Subcutaneous adipose tissue (tissue), 4 donors: Measurements from ENCODE around the gene ZSWIM5. TPM values are rescaled to one million over a fixed set of nuclear protein-coding genes. Genes with fewer than 3 reads are reported as not detected.

ENCODE experiments used
- CTCF ChIP-seq: fragments of 450-650 bp; IDR thresholded peaks from one replicate; pipeline ENCODE4 v1.5.1; 2016; ENCODE audit warnings: low read depth, mild to moderate bottlenecking, control low read depth, antibody characterized with exemption, moderate library complexity
- total RNA-seq, 4 donors: library from RNA; depleted of rRNA; stranded (reverse); fragments of >200 nt; gene quantifications; one replicate each; pipeline ENCODE4 v1.1.0, GENCODE V29; 2016

Gene ZSWIM5
- total RNA-seq, 4 donors from 2014 or later: 0.85 to 1.3 (median 1.0) TPM

GRCh38 chr1:45213892-45214291 lies 7.5 kb upstream of the ZSWIM5 start:
- no peak for TF ChIP-seq CTCF

DNA sequence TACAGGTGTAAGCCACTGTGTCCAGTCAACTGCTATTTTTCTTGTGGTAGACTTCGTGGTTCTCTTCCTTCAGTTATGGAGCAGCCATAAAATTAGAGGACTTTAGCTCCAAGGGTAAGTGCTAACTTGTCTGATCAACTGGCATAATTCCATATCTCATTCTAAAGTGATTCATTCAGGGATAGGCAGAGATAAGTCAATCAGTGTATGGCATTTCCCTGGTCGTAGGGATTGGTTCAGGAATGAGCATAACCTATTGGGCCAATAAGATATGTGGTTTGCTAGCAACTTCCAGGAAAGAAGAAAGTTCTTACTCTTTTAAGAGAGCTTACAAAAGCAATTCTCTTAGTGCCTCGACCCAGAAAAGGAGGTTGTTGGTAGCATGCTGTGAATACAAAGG lies 4.7 kb upstream of the ZSWIM5 start:
- no peak for TF ChIP-seq CTCF

DNA sequence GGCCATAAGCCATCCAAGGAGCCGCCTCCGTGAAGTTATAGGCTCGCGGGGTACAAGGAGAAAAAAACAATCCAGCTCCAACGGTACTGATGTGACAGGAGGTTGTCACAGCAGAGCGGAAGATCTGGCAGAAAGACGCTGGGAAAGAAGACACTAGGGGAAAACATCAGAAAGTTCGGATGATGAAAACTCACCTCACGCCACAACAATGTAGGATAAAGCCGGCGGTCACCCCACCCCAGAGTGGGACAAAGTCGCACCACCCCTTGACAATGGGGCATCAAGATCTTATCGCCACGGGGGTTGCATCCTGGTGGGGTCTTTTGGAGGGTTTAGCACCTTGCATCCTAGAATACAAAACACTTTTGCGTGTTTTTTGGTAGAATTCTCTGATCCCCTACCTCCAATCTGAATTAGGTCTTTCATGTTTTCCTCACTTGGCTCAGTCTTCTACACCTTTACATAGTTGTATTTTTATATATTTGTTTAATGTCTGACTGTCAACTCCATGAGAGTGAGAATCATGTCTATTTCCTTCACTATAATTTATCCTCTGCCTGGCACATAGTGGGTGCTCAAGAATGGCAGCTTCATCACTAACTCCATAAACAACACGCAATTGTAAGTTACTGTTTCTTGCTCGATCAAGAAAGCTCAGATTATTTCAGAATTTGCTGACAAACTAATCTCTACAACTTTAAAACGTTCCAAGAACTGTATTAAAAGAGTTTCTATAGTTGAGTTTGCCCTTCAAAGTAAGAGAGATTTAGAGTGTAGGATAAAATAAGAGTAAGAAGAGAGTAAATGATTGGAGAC lies 611 bp upstream of the ZSWIM5 start:
- no peak for TF ChIP-seq CTCF

DNA sequence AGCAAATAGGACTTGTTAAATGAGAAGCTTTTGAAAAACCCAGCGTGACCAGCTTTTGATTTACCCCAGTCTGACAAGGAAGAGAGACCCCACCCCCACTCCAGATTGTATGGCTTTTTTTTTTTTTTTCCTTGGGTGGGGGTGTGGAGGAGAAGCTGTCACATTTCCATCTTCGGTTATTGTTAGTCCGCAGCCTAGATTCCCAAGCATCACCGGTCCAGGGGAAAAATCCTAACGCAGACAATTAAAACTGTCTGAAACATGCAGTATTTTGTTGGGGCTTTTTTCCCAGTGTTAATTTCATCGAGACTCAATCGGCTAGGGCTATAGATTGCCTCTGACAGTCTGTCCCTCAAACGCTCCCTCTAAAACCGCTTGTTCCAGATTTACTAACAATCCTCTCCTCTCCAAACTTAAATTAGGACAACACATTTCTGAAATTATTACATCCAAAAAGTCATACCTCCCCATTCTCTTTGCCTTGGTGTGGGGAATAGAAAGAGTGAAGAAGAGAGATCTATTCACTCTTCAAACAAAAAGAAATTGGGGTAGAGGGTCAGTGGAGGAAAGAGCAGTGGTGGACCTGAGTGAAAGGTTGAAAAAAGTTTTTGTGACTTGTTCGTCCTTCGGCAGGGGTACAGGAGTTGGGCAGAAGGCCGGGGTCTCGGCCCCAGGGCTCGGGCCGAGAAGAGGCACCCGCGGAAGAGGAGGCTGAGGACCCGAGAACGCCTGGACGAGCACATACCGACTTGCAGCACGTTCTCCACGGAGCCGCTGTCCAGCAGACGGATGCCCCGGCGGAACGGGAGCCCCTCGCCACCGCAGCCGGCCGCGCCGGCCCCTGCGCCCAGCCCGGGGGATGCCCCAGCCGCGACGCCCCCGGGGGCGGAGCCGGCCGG lies 1.1 kb downstream of the ZSWIM5 start:
- TF ChIP-seq CTCF: no peak

DNA sequence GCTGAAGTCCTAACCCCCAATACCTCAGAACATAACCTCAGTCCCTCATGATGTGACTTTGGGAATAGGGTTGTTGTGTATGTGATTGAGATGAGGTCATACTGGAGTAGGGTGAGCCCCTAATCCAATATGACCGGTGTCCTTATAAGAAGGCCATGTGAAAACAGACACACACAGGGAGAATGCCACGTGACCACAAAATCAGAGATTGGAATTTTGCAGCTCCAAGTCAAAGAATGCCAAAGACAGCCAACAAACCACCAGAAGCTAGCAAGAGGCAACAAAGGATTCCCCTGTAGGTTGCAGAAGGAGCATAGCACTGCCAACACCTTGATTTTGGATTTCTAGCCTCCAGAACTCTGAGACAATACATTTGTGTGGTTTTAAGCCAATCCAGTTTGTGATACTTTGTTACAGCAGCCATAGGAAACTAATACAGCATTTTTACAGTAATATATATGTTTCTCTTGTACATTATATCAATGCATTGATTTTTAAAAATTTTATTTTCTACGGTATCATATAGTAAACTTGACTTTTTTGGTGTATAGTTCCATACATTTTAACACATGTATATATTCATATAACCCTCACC lies 5.4 kb downstream of the ZSWIM5 start:
- TF ChIP-seq CTCF: no peak

- TF ChIP-seq CTCF: no peak
Measured at GRCh38 chr1:45200435-45200834, 6.0 kb downstream of the ZSWIM5 start.

GRCh38 chr1:45198185-45198584 lies 8.2 kb downstream of the ZSWIM5 start:
- TF ChIP-seq CTCF: no peak
